Mucosa of descending colon (tissue), 3 donors: ENCODE results near the gene C2orf76. TPM values are rescaled to one million over a fixed set of nuclear protein-coding genes. Genes with fewer than 3 reads are reported as not detected.

Source experiments
- ATAC-seq: fragments of 200-7000 bp; cut with Tn5 transposase; one replicate; pipeline ENCODE4 v1.9.1; 2020; ENCODE audit warnings: mild to moderate bottlenecking, moderate library complexity
- DNase-seq, 3 donors: peaks; one replicate each; pipeline ENCODE4 v3.0.0-alpha.2; 2020
- H3K36me3 ChIP-seq: fragments of 200-600 bp; one replicate; pipeline ENCODE4 v1.8.0; 2021; ENCODE audit warnings: low read depth, mild to moderate bottlenecking
- H3K4me1 ChIP-seq: fragments of 200-600 bp; one replicate; pipeline ENCODE4 v1.8.0; 2021; ENCODE audit warnings: low read depth, mild to moderate bottlenecking
- H3K4me3 ChIP-seq: fragments of 200-600 bp; one replicate; pipeline ENCODE4 v1.8.0; 2021; ENCODE audit warnings: mild to moderate bottlenecking
- H3K9me3 ChIP-seq: fragments of 200-600 bp; one replicate; pipeline ENCODE4 v1.8.0; 2021; ENCODE audit warnings: mild to moderate bottlenecking
- CTCF ChIP-seq: fragments of 200-600 bp; IDR thresholded peaks from one replicate; pipeline ENCODE4 v1.8.0; 2022; ENCODE audit warnings: antibody characterized with exemption, mild to moderate bottlenecking
- intact Hi-C, 2 donors: fragments of 100-400 bp; cut with DNase I in 1 of 2; cut with micrococcal nuclease in 1 of 2; formaldehyde crosslinking; loops; one replicate each; pipeline versions ENCODE4 v1.11.0 to v1.11.1; 2022; cut with DNase I, micrococcal nuclease
- long read RNA-seq, 2 donors: library from polyadenylated mRNA; unstranded; transcript quantifications; one replicate each; pipeline ENCODE4 v2.0.0, GENCODE V29; 2019 to 2021
- total RNA-seq, 3 donors: library from RNA; stranded (reverse); fragmentation: NEBNext Ultra II Directional in 2 of 3; extraction: Animal tissue kit (Norgen Biotek cat#: 25700) in 2 of 3; gene quantifications; one replicate each; pipeline versions ENCODE4 v1.2.1 to v1.2.4, GENCODE V29; 2021 to 2023
- donor health status: DM: no; HTN: no; CAD: no; lungs with moderate emphysema.
- donor health status: DM: no; HTN: no; CAD: no.
- donor health status: DM: no; HTN: yes; CAD: no.

Gene C2orf76
- total RNA-seq, result 10 to 100 TPM in 1 of 3 donors, 1 to 10 TPM in 2; 5.4 to 11.2 (median 5.5) TPM
- long read RNA-seq, donor 1, partial matches to known transcripts, result 1 of 3 reads
- long read RNA-seq, donor 1, other reads (novel, unspliced or antisense), result 0 of 3 reads
- long read RNA-seq, donor 2, partial matches to known transcripts, result 0 of 2 reads
- long read RNA-seq, donor 2, other reads (novel, unspliced or antisense), result 0 of 2 reads

GRCh38 chr2:119366649-119367471, at the start of gene C2orf76, which contains the start of gene DBI:
Gene C2orf76 (minus strand): TSS chr2:119366834. CDS start chr2:119339959, 26,875 bp downstream.
Gene DBI (plus strand): TSS chr2:119366977. CDS start chr2:119367052, 75 bp downstream.
- no peaks in the 10 kb centered on the region for H3K9me3 ChIP-seq
- ATAC-seq, result peak; percentile 96
- no peaks in the 10 kb centered on the region for H3K36me3 ChIP-seq
- intact Hi-C loops, result no loop called here
- peak; percentile 95 to 98 (median 98) for DNase-seq
- H3K4me1 ChIP-seq, result peaks cover 28% of the 10 kb centered on the region
- no peak for TF ChIP-seq CTCF
- peak within 1 kb of the TSS; percentile 70 for H3K4me3 ChIP-seq

GRCh38 chr2:119415630-119416029, 49.0 kb upstream of the C2orf76 start:
- H3K4me3 ChIP-seq, result no peak overlapping the region
- peaks cover 5% of the 10 kb centered on the region for H3K9me3 ChIP-seq
- ATAC-seq, result no peak
- peaks cover 2% of the 10 kb centered on the region for H3K4me1 ChIP-seq
- no peaks in the 10 kb centered on the region for H3K36me3 ChIP-seq
- intact Hi-C loops, result no loop called here
- TF ChIP-seq CTCF, result no peak
- no peak for DNase-seq

- Histone ChIP-seq H3K36me3 (no peaks in the 10 kb centered on the region), H3K4me3 (no peak overlapping the region), H3K4me1 (no peaks in the 10 kb centered on the region), H3K9me3 (peaks cover 5% of the 10 kb centered on the region)
- intact Hi-C loops, result no loop called here
- TF ChIP-seq CTCF, result no peak
- ATAC-seq (no peak), DNase-seq (no peak)
These were observed 48.3 kb upstream of the C2orf76 start for GRCh38 chr2:119414894-119415293.

GRCh38 chr2:119409506-119409905, 42.9 kb upstream of the C2orf76 start:
- Histone ChIP-seq H3K4me1 (peaks cover 3% of the 10 kb centered on the region), H3K36me3 (no peaks in the 10 kb centered on the region), H3K9me3 (peaks cover 5% of the 10 kb centered on the region), H3K4me3 (no peak overlapping the region)
- intact Hi-C loops, result loop anchor here (5.0 to 10.0 kb wide), 2 partner anchors 68 to 255 kb away; no protein-coding TSS in a partner anchor
- no peak for DNase-seq
- no peak for TF ChIP-seq CTCF
- ATAC-seq, result no peak

- DNase-seq, result no peak
- intact Hi-C loops, result loop anchor here (5.0 to 10.0 kb wide), 2 partner anchors 69 to 257 kb away; no protein-coding TSS in a partner anchor
- no peaks in the 10 kb centered on the region for H3K36me3 ChIP-seq
- H3K4me1 ChIP-seq, result peaks cover 5% of the 10 kb centered on the region
- TF ChIP-seq CTCF, result no peak
- H3K9me3 ChIP-seq, result no peaks in the 10 kb centered on the region
- peak; percentile 87 for ATAC-seq
- H3K4me3 ChIP-seq, result no peak overlapping the region
These were observed 41.6 kb upstream of the C2orf76 start for GRCh38 chr2:119408221-119408619.
